22Rv1 (cell line): ENCODE data around the gene PTCD2.

Source experiments
- ZFX ChIP-seq: fragments of 450-650 bp; IDR thresholded peaks from 2 replicates; pipeline ENCODE4 v1.6.1; 2017; ENCODE audit warnings: antibody characterized with exemption, borderline replicate concordance
- TF ChIP-seq, protein P1 (sequence below): fragments of 450-650 bp; IDR thresholded peaks from 2 replicates; pipeline ENCODE4 v1.5.1; 2017; ENCODE audit warnings: mild to moderate bottlenecking

- TF ChIP-seq, protein P1, sequence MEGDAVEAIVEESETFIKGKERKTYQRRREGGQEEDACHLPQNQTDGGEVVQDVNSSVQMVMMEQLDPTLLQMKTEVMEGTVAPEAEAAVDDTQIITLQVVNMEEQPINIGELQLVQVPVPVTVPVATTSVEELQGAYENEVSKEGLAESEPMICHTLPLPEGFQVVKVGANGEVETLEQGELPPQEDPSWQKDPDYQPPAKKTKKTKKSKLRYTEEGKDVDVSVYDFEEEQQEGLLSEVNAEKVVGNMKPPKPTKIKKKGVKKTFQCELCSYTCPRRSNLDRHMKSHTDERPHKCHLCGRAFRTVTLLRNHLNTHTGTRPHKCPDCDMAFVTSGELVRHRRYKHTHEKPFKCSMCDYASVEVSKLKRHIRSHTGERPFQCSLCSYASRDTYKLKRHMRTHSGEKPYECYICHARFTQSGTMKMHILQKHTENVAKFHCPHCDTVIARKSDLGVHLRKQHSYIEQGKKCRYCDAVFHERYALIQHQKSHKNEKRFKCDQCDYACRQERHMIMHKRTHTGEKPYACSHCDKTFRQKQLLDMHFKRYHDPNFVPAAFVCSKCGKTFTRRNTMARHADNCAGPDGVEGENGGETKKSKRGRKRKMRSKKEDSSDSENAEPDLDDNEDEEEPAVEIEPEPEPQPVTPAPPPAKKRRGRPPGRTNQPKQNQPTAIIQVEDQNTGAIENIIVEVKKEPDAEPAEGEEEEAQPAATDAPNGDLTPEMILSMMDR: no peak
- no peak for TF ChIP-seq ZFX
These were observed 14.7 kb upstream of the PTCD2 start for GRCh38 chr5:72305194-72306142.
